Mammary epithelial cell (primary cell): ENCODE data around the gene ABTB2.

ENCODE experiments used
- EZH2 ChIP-seq: IDR thresholded peaks from 2 replicates; pipeline ENCODE4 v1.6.1; 2012; ENCODE audit warnings: low read length, inconsistent platforms, borderline replicate concordance
- TF ChIP-seq, protein P1 (sequence below), 2 donors: IDR thresholded peaks in 1 of 2; conservative IDR thresholded peaks in 1 of 2; 2 replicates each; pipeline ENCODE4 v1.5.1; 2011 to 2012; ENCODE audit warnings: inconsistent platforms in 2 of 2, low read length in 2 of 2, mild to moderate bottlenecking in 2 of 2, control low read depth in 1 of 2, low read depth in 1 of 2; ENCODE audit not compliant: insufficient read depth in 1 of 2; ENCODE audit errors: extremely low read depth in 1 of 2

DNA sequence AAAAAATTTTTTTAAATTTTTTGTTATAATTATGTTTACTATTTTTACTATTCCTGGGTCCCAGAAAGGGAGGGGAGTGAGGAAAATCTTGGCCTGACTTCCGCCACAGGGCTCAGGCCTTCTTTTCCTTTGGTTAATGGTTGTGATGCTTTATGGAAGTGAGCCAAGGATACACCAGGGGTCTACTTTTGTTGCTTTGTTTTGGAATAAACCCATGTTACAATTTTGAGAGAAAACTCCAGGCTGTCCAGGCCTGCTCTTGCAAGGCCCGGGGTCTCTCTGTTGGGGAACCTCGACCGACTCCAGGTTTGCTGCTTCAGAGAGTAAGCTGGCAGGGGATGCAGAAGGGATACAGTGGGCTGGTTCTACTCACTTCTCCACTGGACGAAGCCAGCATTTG lies 84.7 kb downstream of the ABTB2 start:
- TF ChIP-seq, protein P1, sequence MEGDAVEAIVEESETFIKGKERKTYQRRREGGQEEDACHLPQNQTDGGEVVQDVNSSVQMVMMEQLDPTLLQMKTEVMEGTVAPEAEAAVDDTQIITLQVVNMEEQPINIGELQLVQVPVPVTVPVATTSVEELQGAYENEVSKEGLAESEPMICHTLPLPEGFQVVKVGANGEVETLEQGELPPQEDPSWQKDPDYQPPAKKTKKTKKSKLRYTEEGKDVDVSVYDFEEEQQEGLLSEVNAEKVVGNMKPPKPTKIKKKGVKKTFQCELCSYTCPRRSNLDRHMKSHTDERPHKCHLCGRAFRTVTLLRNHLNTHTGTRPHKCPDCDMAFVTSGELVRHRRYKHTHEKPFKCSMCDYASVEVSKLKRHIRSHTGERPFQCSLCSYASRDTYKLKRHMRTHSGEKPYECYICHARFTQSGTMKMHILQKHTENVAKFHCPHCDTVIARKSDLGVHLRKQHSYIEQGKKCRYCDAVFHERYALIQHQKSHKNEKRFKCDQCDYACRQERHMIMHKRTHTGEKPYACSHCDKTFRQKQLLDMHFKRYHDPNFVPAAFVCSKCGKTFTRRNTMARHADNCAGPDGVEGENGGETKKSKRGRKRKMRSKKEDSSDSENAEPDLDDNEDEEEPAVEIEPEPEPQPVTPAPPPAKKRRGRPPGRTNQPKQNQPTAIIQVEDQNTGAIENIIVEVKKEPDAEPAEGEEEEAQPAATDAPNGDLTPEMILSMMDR (conservative IDR thresholded peaks at IDR 0.05 in 1 of 2, IDR thresholded peaks at IDR 0.05 in 1 of 2; ENCODE audit: extremely low read depth in 1 of 2, insufficient read depth in 1 of 2, low read depth in 1 of 2, low read length in 2 of 2) = no peak
- TF ChIP-seq EZH2 = no peak
